Thoracic aorta (tissue), 2 donors: ENCODE results near the gene TTC13. TPM values are rescaled to one million over a fixed set of nuclear protein-coding genes. Genes with fewer than 3 reads are reported as not detected.

Experiments
- ATAC-seq: fragments of 150-250 bp; one replicate; pipeline ENCODE4 v1.8.0; 2017; ENCODE audit warnings: low read depth; ENCODE audit not compliant: insufficient number of reproducible peaks, low FRiP score
- DNase-seq: peaks from one replicate; pipeline ENCODE4 v3.0.0-alpha.2; 2020; ENCODE audit warnings: low spot score
- H3K27ac ChIP-seq, 2 donors: fragments of 200-600 bp; sonication (generic); 1 replicate in 1 of 2; 2 replicates in 1 of 2; pipeline ENCODE4 v1.5.1; 2016; ENCODE audit warnings: mild to moderate bottlenecking in 2 of 2, moderate library complexity in 2 of 2
- H3K27me3 ChIP-seq: fragments of 200-600 bp; sonication (generic); replicated peaks from 2 replicates; pipeline ENCODE4 v1.6.0; 2016; ENCODE audit warnings: mild to moderate bottlenecking; ENCODE audit not compliant: insufficient read depth
- H3K36me3 ChIP-seq: fragments of 200-600 bp; sonication (generic); one replicate; pipeline ENCODE4 v1.5.1; 2016
- H3K4me1 ChIP-seq, 2 donors: fragments of 200-600 bp; sonication (generic); 1 replicate in 1 of 2; 2 replicates in 1 of 2; pipeline versions ENCODE4 v1.5.1 to v1.6.0; 2016; ENCODE audit warnings: low read depth in 2 of 2, mild to moderate bottlenecking in 1 of 2; ENCODE audit not compliant: control insufficient read depth in 1 of 2
- H3K4me3 ChIP-seq: fragments of 200-600 bp; sonication (generic); 2 replicates; pipeline ENCODE4 v1.5.1; 2016; ENCODE audit warnings: mild to moderate bottlenecking
- H3K9me3 ChIP-seq: fragments of 200-600 bp; sonication (generic); 2 replicates; pipeline ENCODE4 v1.5.1; 2016
- CTCF ChIP-seq: fragments of 200-600 bp; sonication (generic); IDR thresholded peaks from one replicate; pipeline ENCODE4 v1.5.1; 2019; ENCODE audit warnings: antibody characterized with exemption
- total RNA-seq, 2 donors: library from RNA; depleted of rRNA; stranded (reverse); fragments of >200 nt; gene quantifications; one replicate each; pipeline versions ENCODE4 v1.1.0 to v1.2.3, GENCODE V29; 2016

TTC13 gene
- total RNA-seq, 2 donors from 2014 or later, result 35.0 to 66.1 TPM

GRCh38 chr1:230976360-230976759 is 2.3 kb downstream of the TTC13 start:
- no peak overlapping the region for H3K27ac ChIP-seq
- H3K36me3 ChIP-seq, result no peaks in the 10 kb centered on the region
- no peaks in the 10 kb centered on the region for H3K9me3 ChIP-seq
- no peaks in the 10 kb centered on the region for H3K27me3 ChIP-seq
- no peak for TF ChIP-seq CTCF
- H3K4me1 ChIP-seq, result peaks cover 8 to 21% of the 10 kb centered on the region in 2 donors
- H3K4me3 ChIP-seq, result no peak overlapping the region
- ATAC-seq, result no peak
- DNase-seq, result no peak

GRCh38 chr1:230975636-230976035 is 3.0 kb downstream of the TTC13 start:
- TF ChIP-seq CTCF, result no peak
- ATAC-seq (no peak), DNase-seq (no peak)
- Histone ChIP-seq H3K4me3 (no peak overlapping the region), H3K27me3 (no peaks in the 10 kb centered on the region), H3K4me1 (peaks cover 8 to 21% of the 10 kb centered on the region in 2 donors), H3K36me3 (no peaks in the 10 kb centered on the region), H3K9me3 (no peaks in the 10 kb centered on the region), H3K27ac (no peak overlapping the region)

GRCh38 chr1:230972855-230973271 is 5.8 kb downstream of the TTC13 start:
- no peaks in the 10 kb centered on the region for H3K36me3 ChIP-seq
- ATAC-seq, result no peak
- no peak overlapping the region for H3K4me3 ChIP-seq
- no peaks in the 10 kb centered on the region for H3K27me3 ChIP-seq
- H3K27ac ChIP-seq, result no peak overlapping the region
- peaks cover 4 to 8% of the 10 kb centered on the region in 2 donors for H3K4me1 ChIP-seq
- no peak for TF ChIP-seq CTCF
- no peak for DNase-seq
- H3K9me3 ChIP-seq, result no peaks in the 10 kb centered on the region

- no peak for TF ChIP-seq CTCF
- ATAC-seq (no peak), DNase-seq (no peak)
- H3K27ac ChIP-seq, result no peak overlapping the region
- no peaks in the 10 kb centered on the region for H3K36me3 ChIP-seq
- H3K4me1 ChIP-seq, result no peaks in the 10 kb centered on the region
- H3K4me3 ChIP-seq, result no peak overlapping the region
- H3K27me3 ChIP-seq, result no peaks in the 10 kb centered on the region
- H3K9me3 ChIP-seq, result no peaks in the 10 kb centered on the region
Measured at GRCh38 chr1:230971771-230972170, 6.9 kb downstream of the TTC13 start.

- Histone ChIP-seq H3K4me1 (no peaks in the 10 kb centered on the region), H3K27ac (no peak overlapping the region), H3K4me3 (no peak overlapping the region), H3K36me3 (no peaks in the 10 kb centered on the region), H3K27me3 (no peaks in the 10 kb centered on the region), H3K9me3 (no peaks in the 10 kb centered on the region)
- no peak for ATAC-seq
- no peak for DNase-seq
- TF ChIP-seq CTCF, result no peak
Measured at GRCh38 chr1:230970432-230970831, 8.2 kb downstream of the TTC13 start.
